ENCODE measurements around the gene ARPP21. TPM values are rescaled to one million over a fixed set of nuclear protein-coding genes. Genes with fewer than 3 reads are reported as not detected.

The ARPP21 gene
- polyA plus RNA-seq, 1 donor from 2014 or later, result 12.8 TPM

DNA sequence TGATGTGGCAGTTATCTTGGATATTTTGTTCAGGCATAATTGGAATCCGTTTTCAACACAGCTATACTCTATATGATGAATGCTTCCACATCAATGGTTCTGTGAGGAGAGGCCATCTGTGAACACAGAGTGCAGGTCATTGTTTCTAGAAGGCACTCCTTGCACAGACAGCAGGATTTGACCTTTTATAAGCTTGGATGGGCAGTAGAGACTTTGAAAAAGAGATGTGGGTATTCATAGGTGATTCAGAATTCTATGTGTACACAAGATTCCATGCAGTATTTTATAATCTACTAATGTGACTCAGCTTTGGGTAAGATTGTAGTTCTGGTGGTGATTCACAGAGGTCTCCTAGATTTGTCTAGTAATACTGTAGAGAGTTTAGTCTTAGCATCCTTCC is 12.5 kb downstream of the ARPP21 start:
- H3K36me3 ChIP-seq (ENCODE audit: insufficient read depth, low read length), result no peaks in the 10 kb centered on the region
- H3K27ac ChIP-seq (ENCODE audit: low read length), result no peak overlapping the region
- no peak overlapping the region for H2AFZ ChIP-seq (ENCODE audit: low read depth, low read length)
- H4K20me1 ChIP-seq (ENCODE audit: insufficient read depth), result no peaks in the 10 kb centered on the region
- H3K9me3 ChIP-seq (ENCODE audit: low read length), result no peaks in the 10 kb centered on the region
- H3K4me3 ChIP-seq (ENCODE audit: low read length), result no peak overlapping the region
- no peaks in the 10 kb centered on the region for H3K9me2 ChIP-seq (ENCODE audit: insufficient read depth, low read length)
- no peak for TF ChIP-seq REST (IDR thresholded peaks at IDR 0.05; ENCODE audit: borderline replicate concordance)
- TF ChIP-seq MXI1 (conservative IDR thresholded peaks at IDR 0.05; ENCODE audit: poor library complexity, severe bottlenecking), result no peak
- no peak for TF ChIP-seq EZH2 (IDR thresholded peaks at IDR 0.05; ENCODE audit: borderline replicate concordance, insufficient read depth, low read length, poor library complexity, severe bottlenecking)
- TF ChIP-seq TAF1 (IDR thresholded peaks at IDR 0.05; ENCODE audit: low read depth), result no peak
- TF ChIP-seq CTCF (IDR thresholded peaks at IDR 0.05; ENCODE audit: poor library complexity, severe bottlenecking), result no peak
- TF ChIP-seq EP300 (conservative IDR thresholded peaks at IDR 0.05; ENCODE audit: poor library complexity, severe bottlenecking), result no peak
- no peak for TF ChIP-seq RAD21 (conservative IDR thresholded peaks at IDR 0.05)
- TF ChIP-seq SMC3 (conservative IDR thresholded peaks at IDR 0.05; ENCODE audit: poor library complexity), result no peak
- no peak for TF ChIP-seq POLR2AphosphoS5 (IDR thresholded peaks at IDR 0.05)
- H3K79me2 ChIP-seq (replicated peaks; ENCODE audit: insufficient read depth, low read length), result no peaks in the 10 kb centered on the region
- no peaks in the 10 kb centered on the region for H3K27me3 ChIP-seq (ENCODE audit: insufficient read depth, low read depth, low read length)
- no peak overlapping the region for H3K9ac ChIP-seq (ENCODE audit: low read length)
- no peaks in the 10 kb centered on the region for H3F3A ChIP-seq (ENCODE audit: insufficient read depth, low read length, poor library complexity, severe bottlenecking)
- H3K4me2 ChIP-seq (ENCODE audit: low read length), result no peak overlapping the region

GRCh38 chr3:35653347-35653746 is 14.0 kb downstream of the ARPP21 start:
- H4K20me1 ChIP-seq (ENCODE audit: insufficient read depth), result no peaks in the 10 kb centered on the region
- TF ChIP-seq RAD21 (conservative IDR thresholded peaks at IDR 0.05) (no peak), MXI1 (conservative IDR thresholded peaks at IDR 0.05; ENCODE audit: poor library complexity, severe bottlenecking) (no peak), EP300 (conservative IDR thresholded peaks at IDR 0.05; ENCODE audit: poor library complexity, severe bottlenecking) (no peak), POLR2AphosphoS5 (IDR thresholded peaks at IDR 0.05) (no peak), SMC3 (conservative IDR thresholded peaks at IDR 0.05; ENCODE audit: poor library complexity) (no peak), TAF1 (IDR thresholded peaks at IDR 0.05; ENCODE audit: low read depth) (no peak)
- no peak overlapping the region for H3K4me3 ChIP-seq (ENCODE audit: low read length)
- no peaks in the 10 kb centered on the region for H3K9me2 ChIP-seq (ENCODE audit: insufficient read depth, low read length)
- no peaks in the 10 kb centered on the region for H3F3A ChIP-seq (ENCODE audit: insufficient read depth, low read length, poor library complexity, severe bottlenecking)
- H3K27ac ChIP-seq (ENCODE audit: low read length), result no peak overlapping the region
- no peaks in the 10 kb centered on the region for H3K9me3 ChIP-seq (ENCODE audit: low read length)
- no peaks in the 10 kb centered on the region for H3K27me3 ChIP-seq (ENCODE audit: insufficient read depth, low read depth, low read length)
- no peaks in the 10 kb centered on the region for H3K36me3 ChIP-seq (ENCODE audit: insufficient read depth, low read length)
- H2AFZ ChIP-seq (ENCODE audit: low read depth, low read length), result no peak overlapping the region
- no peak overlapping the region for H3K4me2 ChIP-seq (ENCODE audit: low read length)
- no peaks in the 10 kb centered on the region for H3K79me2 ChIP-seq (replicated peaks; ENCODE audit: insufficient read depth, low read length)
- no peak overlapping the region for H3K9ac ChIP-seq (ENCODE audit: low read length)

Data from neural cell (in vitro differentiated cells).